A204.1 (cell line): ENCODE data around the gene RCSD1.

Experiments used
- FAIRE-seq: peaks from 2 replicates; lab custom pipeline; 2012; peaks lifted over from hg19 to GRCh38; lab: Jason Lieb, UNC

Gene RCSD1

DNA sequence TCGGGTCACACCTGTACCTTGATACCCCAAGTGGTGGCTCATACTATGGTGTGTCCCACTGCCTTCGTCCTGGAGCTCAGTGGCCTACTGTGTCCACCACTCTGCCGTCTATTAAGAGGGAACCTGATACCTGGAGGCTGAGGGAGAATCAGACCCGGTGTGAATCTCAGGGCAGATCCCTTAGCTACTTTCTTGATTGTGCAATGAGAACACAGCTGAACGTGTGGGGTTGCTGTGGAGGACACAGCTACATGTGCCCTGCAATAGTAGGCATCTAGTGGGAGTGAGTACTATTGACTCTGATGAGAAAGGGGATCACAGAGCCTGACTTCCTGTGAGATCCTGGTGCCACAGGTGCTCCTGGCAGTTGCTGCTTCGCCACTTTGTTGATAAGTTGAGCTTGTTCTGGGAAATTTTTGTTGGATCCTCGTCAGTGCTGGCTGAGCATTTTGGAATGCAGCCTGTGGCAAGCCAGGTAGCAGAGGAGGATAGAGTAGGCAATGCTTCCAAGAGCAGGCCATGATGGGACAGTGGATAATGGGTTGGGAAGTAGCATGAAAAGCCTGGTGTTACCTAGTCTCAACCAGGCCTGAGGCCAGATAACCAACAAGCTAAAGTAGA lies 63.5 kb downstream of the RCSD1 start:
- FAIRE-seq: no peak

- FAIRE-seq: no peak
These were observed 64.7 kb downstream of the RCSD1 start for GRCh38 chr1:167694691-167695090.

DNA sequence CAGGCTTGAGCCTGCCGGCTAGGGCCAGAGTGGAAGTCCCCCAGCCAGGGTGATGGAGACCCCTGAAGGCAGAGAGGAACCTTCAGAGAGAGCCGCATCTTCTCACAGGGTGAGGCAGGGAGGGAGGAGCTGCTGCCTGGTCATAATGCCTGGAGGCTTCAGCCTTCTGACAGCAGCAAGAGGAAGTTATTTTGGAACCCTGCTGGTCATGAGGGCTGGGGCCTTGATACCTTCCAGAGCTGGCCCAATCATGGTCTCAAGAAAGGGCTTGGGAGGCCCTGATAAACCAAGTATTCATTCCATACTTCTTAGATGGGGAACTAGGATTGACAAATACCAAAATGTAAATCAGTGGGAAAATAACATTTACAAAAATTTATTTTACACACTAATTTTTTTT lies 65.1 kb downstream of the RCSD1 start:
- FAIRE-seq: no peak

GRCh38 chr1:167695756-167696561 lies 65.9 kb downstream of the RCSD1 start:
- FAIRE-seq: no peak

DNA sequence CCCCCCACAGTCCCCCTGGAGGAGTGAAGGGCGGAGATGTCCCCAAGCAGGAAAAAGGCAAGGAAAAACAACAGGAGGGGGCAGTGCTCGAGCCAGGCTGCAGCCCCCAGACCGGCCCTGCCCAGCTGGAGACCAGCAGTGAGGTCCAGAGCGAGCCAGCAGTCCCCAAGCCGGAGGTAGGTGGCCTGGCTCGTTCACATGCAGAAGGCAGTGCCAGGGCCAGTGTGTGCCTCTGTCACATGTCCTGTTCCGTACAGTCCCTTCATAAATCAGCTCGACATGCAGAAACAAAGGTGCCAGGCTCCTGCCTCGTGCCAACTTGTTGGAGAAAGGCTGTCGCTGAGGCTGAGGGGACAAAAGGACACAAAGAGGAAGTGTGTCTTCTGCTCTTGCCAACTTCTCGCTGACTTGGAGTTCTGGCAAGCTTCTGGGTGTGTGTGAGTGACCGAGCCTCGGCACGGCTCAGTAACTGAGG lies 67.7 kb downstream of the RCSD1 start:
- no peak for FAIRE-seq

GRCh38 chr1:167698313-167698712 lies 68.3 kb downstream of the RCSD1 start:
- FAIRE-seq: no peak

GRCh38 chr1:167701510-167701909 lies 71.5 kb downstream of the RCSD1 start:
- FAIRE-seq: no peak

- FAIRE-seq: no peak
These were observed 73.5 kb downstream of the RCSD1 start for GRCh38 chr1:167703557-167703956.

DNA sequence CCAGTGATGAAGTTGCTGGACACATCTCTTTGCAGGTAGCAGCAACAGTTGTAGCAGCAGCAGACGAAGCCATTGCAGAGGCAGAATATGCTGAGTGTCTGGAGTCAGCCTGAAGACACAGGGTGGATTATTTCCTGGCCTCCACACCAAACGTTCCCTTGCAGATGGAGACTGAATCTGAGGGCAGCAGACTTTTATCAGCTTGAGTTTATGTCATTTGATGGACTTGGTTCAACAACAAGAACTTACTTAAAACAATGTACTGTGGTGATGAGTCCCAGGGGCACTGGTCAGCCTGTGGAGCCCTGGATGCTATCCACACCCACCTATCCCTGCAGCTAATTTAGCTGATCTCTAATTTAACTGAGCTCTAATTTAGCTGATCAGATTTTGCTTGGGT lies 74.7 kb downstream of the RCSD1 start:
- no peak for FAIRE-seq

DNA sequence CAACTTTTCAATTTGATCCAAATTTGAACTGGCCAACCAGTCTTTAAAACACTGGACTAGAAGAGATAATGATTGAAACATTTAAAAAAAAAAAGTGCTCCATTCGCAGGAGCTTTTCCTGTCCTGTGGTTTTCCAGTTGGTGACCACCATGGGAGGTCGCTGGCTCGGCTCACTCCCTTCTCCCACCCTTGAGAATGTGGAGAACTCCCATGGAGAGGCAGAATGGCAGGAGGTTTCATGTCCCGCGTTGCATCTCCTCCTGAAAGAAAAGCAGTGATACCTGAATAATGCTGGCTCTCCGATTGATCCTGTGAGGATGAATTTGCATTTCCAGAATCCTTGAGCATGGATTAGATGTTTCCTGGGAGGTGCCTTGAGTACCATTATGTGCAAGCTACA lies 75.2 kb downstream of the RCSD1 start:
- FAIRE-seq: no peak

GRCh38 chr1:167706363-167706762 lies 76.3 kb downstream of the RCSD1 start:
- FAIRE-seq: no peak

DNA sequence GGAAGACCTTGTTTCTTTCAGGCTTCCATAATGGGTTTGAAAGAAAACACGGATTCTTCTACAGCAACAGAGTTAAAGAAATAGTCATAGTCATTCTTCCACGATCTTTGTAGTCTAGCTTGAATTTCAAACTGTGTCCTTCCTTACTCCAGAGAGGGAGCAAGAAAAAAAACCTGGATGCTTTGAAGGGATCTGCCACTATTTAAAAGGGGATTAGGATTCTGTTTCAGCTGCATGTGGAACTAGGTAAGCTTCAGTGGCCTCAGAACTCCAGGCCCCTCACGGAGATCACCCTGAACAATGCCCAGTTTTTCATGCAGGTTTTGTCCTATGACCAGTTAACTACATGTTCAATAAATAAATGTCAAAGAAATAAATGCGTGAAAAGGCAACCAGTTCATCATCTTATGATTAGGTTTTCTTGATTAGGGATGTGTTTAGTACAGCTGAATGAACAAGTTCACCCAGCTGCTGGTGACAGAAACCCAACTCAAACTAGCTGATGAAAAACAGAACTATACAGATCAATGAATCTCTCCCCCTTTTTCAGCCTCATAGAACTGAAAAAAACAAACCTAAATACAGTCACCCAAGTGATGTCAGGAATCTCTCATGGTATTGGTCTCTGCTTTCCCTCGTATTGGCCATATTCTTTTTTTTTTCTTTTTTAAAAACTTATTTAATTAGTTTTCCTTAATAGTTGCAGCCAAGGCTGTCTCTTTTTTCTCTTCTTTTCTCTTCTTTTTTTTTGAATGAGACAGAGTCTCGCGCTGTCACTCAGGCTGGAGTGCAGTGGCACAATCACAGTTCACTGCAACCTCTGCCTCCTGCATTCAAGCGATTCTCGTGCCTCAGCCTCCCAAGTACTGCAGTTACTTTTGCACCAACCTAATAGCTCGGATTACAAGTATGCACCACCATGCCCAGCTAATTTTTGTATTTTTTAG lies 77.2 kb downstream of the RCSD1 start:
- no peak for FAIRE-seq

- no peak for FAIRE-seq
These were observed 77.9 kb downstream of the RCSD1 start for GRCh38 chr1:167707942-167708341.

DNA sequence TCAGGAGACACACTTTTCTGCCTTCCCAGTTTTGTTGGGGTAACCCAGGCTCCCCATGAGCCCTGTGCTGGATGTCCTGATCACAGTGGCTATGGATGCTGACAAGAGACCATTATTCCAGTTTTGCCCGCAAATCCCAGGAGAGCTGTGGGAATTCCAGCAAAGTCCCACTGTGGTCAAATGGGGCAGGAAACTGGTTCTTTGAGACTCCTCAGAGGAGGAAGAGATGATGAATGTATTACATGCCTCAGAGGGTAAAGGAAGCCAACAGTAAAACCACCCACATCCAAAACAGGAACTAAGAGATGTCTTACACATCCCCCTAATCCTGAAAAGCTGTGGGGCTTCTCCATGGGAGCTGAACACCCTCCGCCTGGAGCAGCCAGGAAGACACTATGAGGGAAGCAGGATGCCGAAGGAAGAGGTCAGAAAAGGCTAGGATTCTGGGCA lies 78.9 kb downstream of the RCSD1 start:
- no peak for FAIRE-seq

- FAIRE-seq: no peak
These were observed 80.8 kb downstream of the RCSD1 start for GRCh38 chr1:167710836-167711235.

DNA sequence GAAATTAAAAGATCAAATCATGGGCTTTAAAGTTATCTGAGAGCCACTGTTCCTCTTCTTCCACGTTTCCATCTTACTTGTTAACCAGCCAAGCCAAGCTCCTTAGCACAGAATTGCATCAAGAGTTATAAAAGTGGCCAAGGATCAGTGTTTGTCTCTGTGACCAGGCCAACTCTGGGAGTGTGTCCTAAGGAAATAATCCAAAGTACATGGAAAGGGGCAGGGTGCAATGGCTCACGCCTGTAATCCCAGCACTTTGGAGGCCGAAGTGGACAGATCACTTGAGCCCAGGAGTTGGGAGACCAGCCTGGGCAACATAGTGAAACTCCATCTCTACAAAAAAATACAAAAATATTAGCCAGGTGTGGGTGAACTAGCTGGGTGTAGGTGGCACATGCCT lies 81.8 kb downstream of the RCSD1 start:
- no peak for FAIRE-seq

DNA sequence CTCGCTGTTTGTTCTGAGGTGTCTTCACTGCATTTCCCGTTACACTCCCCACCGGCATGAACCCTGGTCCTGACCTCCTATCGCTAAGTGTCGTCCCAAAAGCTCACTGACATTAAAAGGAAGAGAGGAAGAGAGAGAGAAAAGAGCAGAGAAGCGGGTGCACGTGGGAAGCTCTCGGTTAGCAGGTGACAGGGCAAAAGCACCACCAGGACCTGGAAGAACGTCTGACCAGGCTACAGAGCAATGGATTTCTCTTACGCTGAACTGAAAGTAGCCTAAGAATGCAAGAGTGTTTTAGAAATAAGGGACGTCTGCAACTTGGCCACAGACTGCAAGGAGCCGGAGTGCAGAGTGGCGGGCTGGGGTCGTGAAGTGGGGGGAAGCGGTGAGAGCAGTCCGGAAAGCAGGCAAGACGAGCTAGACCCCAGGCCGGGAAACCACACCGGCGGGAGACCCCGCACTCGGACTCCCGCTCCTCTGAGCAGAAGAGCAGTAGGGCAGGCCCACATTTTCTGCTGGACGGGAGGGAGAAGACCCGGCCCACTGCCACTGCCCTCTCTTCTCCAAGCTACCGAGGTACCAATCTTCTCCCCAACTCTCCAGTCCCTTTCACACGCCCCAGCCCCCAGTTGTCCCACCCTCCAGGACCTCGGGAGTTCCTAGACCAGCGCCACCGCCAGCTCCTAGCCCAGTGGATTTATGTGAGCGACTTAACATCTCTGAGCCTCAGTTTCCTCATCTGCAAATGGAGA lies 83.5 kb downstream of the RCSD1 start:
- FAIRE-seq: no peak

GRCh38 chr1:167714098-167714438 lies 84.0 kb downstream of the RCSD1 start:
- no peak for FAIRE-seq

DNA sequence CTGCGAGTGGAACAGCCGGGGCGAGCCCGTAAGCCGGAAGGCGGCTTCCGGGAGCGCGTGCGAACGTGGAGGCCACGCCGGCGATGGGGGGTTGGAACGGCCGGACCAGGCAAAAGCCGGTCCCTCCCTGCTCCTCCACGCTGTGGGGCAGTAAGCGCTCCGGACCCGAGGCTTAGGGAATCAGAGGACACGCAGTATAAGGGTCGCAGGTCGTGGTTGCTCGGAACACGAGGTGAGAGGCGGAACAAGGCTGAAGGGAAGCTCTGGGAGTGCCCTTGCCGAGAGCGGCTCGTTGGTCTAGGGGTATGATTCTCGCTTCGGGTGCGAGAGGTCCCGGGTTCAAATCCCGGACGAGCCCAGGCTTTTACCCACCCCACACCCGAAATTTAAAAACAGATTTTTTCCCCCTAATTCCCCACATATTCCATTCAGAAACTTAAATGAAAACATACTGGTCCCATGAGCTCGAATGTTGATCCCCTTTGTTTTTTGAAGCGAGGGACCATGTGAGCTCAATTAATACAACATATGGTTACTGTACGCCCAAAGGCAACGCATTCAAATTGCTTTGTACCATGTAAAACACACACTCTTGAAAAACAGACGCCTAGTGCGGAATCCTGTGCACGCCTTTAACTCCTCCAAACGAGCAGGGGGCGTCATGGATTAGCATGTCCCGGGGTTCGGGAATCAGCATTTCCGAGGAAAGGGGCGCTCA lies 84.6 kb downstream of the RCSD1 start:
- FAIRE-seq: no peak

GRCh38 chr1:167715157-167715999 lies 85.3 kb downstream of the RCSD1 start:
- peak; percentile 19 for FAIRE-seq

GRCh38 chr1:167716000-167716271 lies 85.9 kb downstream of the RCSD1 start:
- FAIRE-seq: no peak
